Stomach (tissue), 9 donors: ENCODE measurements around the gene NXPH2. TPM values are rescaled to one million over a fixed set of nuclear protein-coding genes. Genes with fewer than 3 reads are reported as not detected.
A peak's percentile ranks its signal among the peaks of the same experiment; 100 is the strongest.

Experiments
- DNase-seq, 2 donors: peaks; one replicate each; pipeline versions ENCODE4 v3.0.0 to v3.0.0-alpha.2; 2013 to 2019
- H3K27ac ChIP-seq, 5 donors: fragments of 200-600 bp in 4 of 5; sonication (generic) in 4 of 5; one replicate each; pipeline ENCODE4 v1.5.1; 2013 to 2019; ENCODE audit warnings: mild to moderate bottlenecking in 1 of 5, moderate library complexity in 1 of 5
- H3K27me3 ChIP-seq, 3 donors: fragments of 200-600 bp; sonication (generic); one replicate each; pipeline ENCODE4 v1.5.1; 2017 to 2019; ENCODE audit warnings: mixed run types in 1 of 3
- H3K36me3 ChIP-seq, 4 donors: fragments of 200-600 bp; sonication (generic); 1 replicate in 3 of 4; 2 replicates in 1 of 4; pipeline ENCODE4 v1.5.1; 2016 to 2019
- H3K4me1 ChIP-seq, 4 donors: fragments of 200-600 bp; sonication (generic); one replicate each; pipeline ENCODE4 v1.5.1; 2016 to 2019
- H3K4me3 ChIP-seq, 4 donors: fragments of 200-600 bp; sonication (generic) in 3 of 4; one replicate each; pipeline ENCODE4 v1.5.1; 2016 to 2019; ENCODE audit warnings: mild to moderate bottlenecking in 1 of 4
- H3K9me3 ChIP-seq, 4 donors: fragments of 200-600 bp; sonication (generic); one replicate each; pipeline ENCODE4 v1.5.1; 2016 to 2019
- CTCF ChIP-seq, 7 experiments: fragments of 450-650 bp in 4 of 7; fragments of 200-600 bp in 3 of 7; sonication (generic) in 3 of 7; IDR thresholded peaks; one replicate each; pipeline ENCODE4 v1.5.1; 2016 to 2019; ENCODE audit warnings: antibody characterized with exemption in 7 of 7, control low read depth in 2 of 7, mild to moderate bottlenecking in 1 of 7
- EP300 ChIP-seq: sonication (generic); formaldehyde crosslinking; IDR thresholded peaks from one replicate; pipeline ENCODE4 v1.6.1; 2017; ENCODE audit warnings: antibody characterized with exemption
- POLR2A ChIP-seq, 4 donors: fragments of 450-650 bp; IDR thresholded peaks; one replicate each; pipeline ENCODE4 v1.6.1; 2016; ENCODE audit warnings: antibody characterized with exemption in 4 of 4, control low read depth in 2 of 4, mild to moderate bottlenecking in 1 of 4, moderate library complexity in 1 of 4
- POLR2AphosphoS5 ChIP-seq, 3 donors: sonication (generic); formaldehyde crosslinking; IDR thresholded peaks; one replicate each; pipeline ENCODE4 v1.6.1; 2016; ENCODE audit warnings: antibody characterized with exemption in 3 of 3
- WGBS, 5 donors: extraction: QIAGEN DNeasy Blood & Tissue Kit in 3 of 5; methylation state at CpG; one replicate each; pipeline versions ENCODE4 v1.1.5 to v1.1.7; 2013 to 2018; 5-methylcytosine and 5-hydroxymethylcytosine counted together
- intact Hi-C: fragments of 100-400 bp; cut with DNase I; formaldehyde crosslinking; loops from one replicate; pipeline ENCODE4 v1.15.1; 2023; ENCODE audit warnings: low total_unique reads
- polyA plus RNA-seq, 3 donors: library from polyadenylated mRNA; stranded (reverse); fragments of 200-250 nt; gene quantifications; one replicate each; pipeline ENCODE4 v1.2.3, GENCODE V29; 2013
- total RNA-seq, 5 donors: library from RNA; depleted of rRNA; stranded (reverse); fragments of >200 nt; gene quantifications; one replicate each; pipeline versions ENCODE4 v1.1.0 to v1.2.3, GENCODE V29; 2014 to 2016
- donor health status: healthy with polysubstance abuse.
- donor health status: Bipolar disorder and iron deficiency.
- donor health status: healthy.

The NXPH2 gene
- total and polyA plus RNA-seq, 8 donors, result 1.1 TPM; not detected in 7

GRCh38 chr2:138711812-138712211, 68.4 kb downstream of the NXPH2 start:
- H3K36me3 ChIP-seq, result no peaks in the 10 kb centered on the region
- no peaks in the 10 kb centered on the region for H3K9me3 ChIP-seq
- H3K4me3 ChIP-seq, result no peak overlapping the region
- H3K27me3 ChIP-seq, result no peaks in the 10 kb centered on the region
- 94 to 100% (median 97%) methylated on average over 3 of the region's 3 CpGs for WGBS, 5 donors
- TF ChIP-seq EP300 (no peak), CTCF (IDR thresholded peaks at IDR 0.05) (no peak), POLR2AphosphoS5 (IDR thresholded peaks at IDR 0.05) (no peak), POLR2A (IDR thresholded peaks at IDR 0.05) (no peak)
- H3K4me1 ChIP-seq, result peaks cover 0 to 24% (median 6%) of the 10 kb centered on the region in 4 donors
- H3K27ac ChIP-seq, result no peak overlapping the region
- intact Hi-C loops, result no loop called here
- DNase-seq, result no peak

GRCh38 chr2:138708682-138709241, 71.4 kb downstream of the NXPH2 start:
- intact Hi-C loops, result no loop called here
- peaks cover 0 to 24% (median 6%) of the 10 kb centered on the region in 4 donors for H3K4me1 ChIP-seq
- 31 to 62% (median 57%) methylated on average over 5 of the region's 5 CpGs for WGBS, 5 donors

GRCh38 chr2:138707392-138708074, 72.7 kb downstream of the NXPH2 start:
- no peaks in the 10 kb centered on the region for H3K36me3 ChIP-seq
- peaks cover 0 to 24% (median 6%) of the 10 kb centered on the region in 4 donors for H3K4me1 ChIP-seq
- H3K9me3 ChIP-seq, result no peaks in the 10 kb centered on the region
- intact Hi-C loops, result no loop called here
- H3K27ac ChIP-seq, result peak overlapping the region in 1 of 5 donors; percentile 37
- TF ChIP-seq CTCF (IDR thresholded peaks at IDR 0.05) (no peak), POLR2A (IDR thresholded peaks at IDR 0.05) (no peak), POLR2AphosphoS5 (IDR thresholded peaks at IDR 0.05) (peak in 1 of 3 donors; percentile 24)
- no peak overlapping the region for H3K4me3 ChIP-seq
- no peaks in the 10 kb centered on the region for H3K27me3 ChIP-seq
- DNase-seq, result peak in 1 of 2 donors; percentile 58

More at GRCh38 chr2:138708682-138709241, 71.4 kb downstream of the NXPH2 start:
- H3K4me3 ChIP-seq, result no peak overlapping the region
- no peaks in the 10 kb centered on the region for H3K36me3 ChIP-seq
- H3K27ac ChIP-seq, result no peak overlapping the region
- no peak for TF ChIP-seq POLR2A (IDR thresholded peaks at IDR 0.05)
- TF ChIP-seq EP300, result no peak
- TF ChIP-seq POLR2AphosphoS5 (IDR thresholded peaks at IDR 0.05), result no peak
- TF ChIP-seq CTCF (IDR thresholded peaks at IDR 0.05), result no peak
- H3K9me3 ChIP-seq, result no peaks in the 10 kb centered on the region
- H3K27me3 ChIP-seq, result no peaks in the 10 kb centered on the region
- DNase-seq, result peak in 1 of 2 donors; percentile 22

GRCh38 chr2:138703242-138703641, 76.9 kb downstream of the NXPH2 start:
- TF ChIP-seq CTCF (IDR thresholded peaks at IDR 0.05) (no peak), POLR2AphosphoS5 (IDR thresholded peaks at IDR 0.05) (no peak), POLR2A (IDR thresholded peaks at IDR 0.05) (no peak), EP300 (no peak)
- intact Hi-C loops, result no loop called here
- no peak overlapping the region for H3K4me3 ChIP-seq
- H3K27me3 ChIP-seq, result no peaks in the 10 kb centered on the region
- WGBS, 5 donors, result 89 to 91% (median 90%) methylated on average over 2 of the region's 2 CpGs
- H3K9me3 ChIP-seq, result no peaks in the 10 kb centered on the region
- H3K4me1 ChIP-seq, result peaks cover 0 to 13% (median 5%) of the 10 kb centered on the region in 4 donors
- H3K27ac ChIP-seq, result no peak overlapping the region
- no peaks in the 10 kb centered on the region for H3K36me3 ChIP-seq
- DNase-seq, result no peak
